K562 (cell line): Measurements from ENCODE around the gene GLE1. TPM values are rescaled to one million over a fixed set of nuclear protein-coding genes. Genes with fewer than 3 reads are reported as not detected.
A peak's percentile ranks its signal among the peaks of the same experiment; 100 is the strongest.

Source experiments
- ARNT ChIP-seq, 2 experiments: fragments of 450-650 bp; IDR thresholded peaks; 2 replicates each; pipeline ENCODE4 v1.6.1; 2016; ENCODE audit warnings: mild to moderate bottlenecking in 1 of 2
- ETV6 ChIP-seq, 3 experiments: fragments of 150-350 bp in 1 of 3; sonication (generic) in 1 of 3; formaldehyde crosslinking in 1 of 3; IDR thresholded peaks; 2 replicates each; pipeline versions ENCODE4 v1.6.1 to v1.8.0; 2014 to 2022; ENCODE audit warnings: borderline replicate concordance in 2 of 3, low read depth in 2 of 3, antibody characterized with exemption in 1 of 3, low read length in 1 of 3, mild to moderate bottlenecking in 1 of 3, missing genetic modification reagents in 1 of 3
- FOXP4 ChIP-seq: sonication (generic); formaldehyde crosslinking; IDR thresholded peaks from 2 replicates; pipeline ENCODE4 v1.8.0; 2022; ENCODE audit warnings: mild to moderate bottlenecking, missing genetic modification reagents, borderline replicate concordance
- MBD2 ChIP-seq: sonication (generic); IDR thresholded peaks from 2 replicates; pipeline ENCODE4 v1.6.1; 2016; ENCODE audit warnings: low read depth, borderline replicate concordance
- MNT ChIP-seq, 2 experiments: fragments of 450-650 bp; conservative IDR thresholded peaks; 2 replicates each; pipeline ENCODE4 v1.6.1; 2017; ENCODE audit warnings: mild to moderate bottlenecking in 2 of 2, moderate library complexity in 2 of 2
- NFATC3 ChIP-seq: fragments of 450-650 bp; IDR thresholded peaks from 2 replicates; pipeline ENCODE4 v1.6.1; 2017; ENCODE audit warnings: mild to moderate bottlenecking
- PRPF4 ChIP-seq: fragments of 200-400 bp; formaldehyde crosslinking; IDR thresholded peaks from one replicate; pipeline ENCODE4 v1.6.1; 2017; ENCODE audit warnings: low read length, low read depth, mild to moderate bottlenecking; ENCODE audit not compliant: insufficient read depth, poor library complexity, severe bottlenecking
- RBM17 ChIP-seq: fragments of 200-400 bp; formaldehyde crosslinking; IDR thresholded peaks from 2 replicates; pipeline ENCODE4 v1.6.1; 2017; ENCODE audit warnings: low read depth, mild to moderate bottlenecking, low read length, borderline replicate concordance
- SAP30 ChIP-seq: fragments of 200-600 bp; sonication (generic); IDR thresholded peaks from 2 replicates; pipeline ENCODE4 v1.6.1; 2012; ENCODE audit warnings: borderline replicate concordance, low read depth, mild to moderate bottlenecking, moderate library complexity, low read length, control low read depth, inconsistent platforms; ENCODE audit not compliant: insufficient read depth, poor library complexity, severe bottlenecking
- SP2 ChIP-seq: IDR thresholded peaks from 2 replicates; pipeline ENCODE4 v1.6.1; 2011; ENCODE audit warnings: mild to moderate bottlenecking, low read depth, low read length, moderate library complexity; ENCODE audit not compliant: poor library complexity, severe bottlenecking; ENCODE audit errors: extremely low read depth
- TEAD1 ChIP-seq, 2 experiments: fragments of 450-650 bp in 1 of 2; sonication (generic) in 1 of 2; formaldehyde crosslinking; IDR thresholded peaks; 2 replicates each; pipeline versions ENCODE4 v1.4.0 to v1.8.0; 2020 to 2022; ENCODE audit warnings: mild to moderate bottlenecking in 2 of 2, missing genetic modification reagents in 1 of 2
- ZBED1 ChIP-seq: IDR thresholded peaks from 2 replicates; pipeline ENCODE4 v1.6.1; 2014
- ZBTB17 ChIP-seq: fragments of 450-650 bp; formaldehyde crosslinking; IDR thresholded peaks from 2 replicates; pipeline ENCODE4 v1.4.0; 2020; ENCODE audit warnings: mild to moderate bottlenecking
- polyA plus RNA-seq, 8 experiments: library from polyadenylated mRNA; depleted of rRNA in 4 of 8; stranded (reverse) in 5 of 8; unstranded in 3 of 8; fragments of >200 nt; fragmentation: Nextera tagmentation in 2 of 8; fragmentation: Illumina TruSeq in 1 of 8; extraction: Ambion mirVana in 2 of 8; extraction: Trizol in 1 of 8; gene quantifications; 2 replicates each; pipeline versions ENCODE4 v1.2.1 to v1.2.3, GENCODE V29; 2011 to 2014; ENCODE audit warnings: inconsistent platforms in 1 of 8, missing spikeins in 1 of 8
- total RNA-seq, 7 experiments: library from RNA; depleted of rRNA in 6 of 7; stranded (reverse); fragments of >200 nt in 6 of 7; fragmentation: Illumina TruSeq in 2 of 7; extraction: Trizol in 2 of 7; gene quantifications; 2 replicates each; pipeline versions ENCODE4 v1.2.1 to v1.2.3, GENCODE V29; 2011 to 2021; ENCODE audit warnings: low replicate concordance in 1 of 7
- TF ChIP-seq, protein P1 (sequence below): fragments of 450-650 bp; IDR thresholded peaks from 2 replicates; pipeline ENCODE4 v1.7.1; 2018; ENCODE audit warnings: mild to moderate bottlenecking, low read depth; ENCODE audit not compliant: partially characterized antibody
- TF ChIP-seq, protein P2 (sequence below), 2 experiments: fragments of 150-350 bp in 1 of 2; IDR thresholded peaks; 2 replicates each; pipeline ENCODE4 v1.6.1; 2012 to 2016; ENCODE audit warnings: low read depth in 2 of 2, low read length in 2 of 2, mild to moderate bottlenecking in 1 of 2, moderate library complexity in 1 of 2

The GLE1 gene
- total and polyA plus RNA-seq, 9 of the 15 experiments (the other 6 are each of a cell fraction or from before 2014, with no cell fraction given) = 15.9 to 44.8 (median 37.6) TPM

DNA sequence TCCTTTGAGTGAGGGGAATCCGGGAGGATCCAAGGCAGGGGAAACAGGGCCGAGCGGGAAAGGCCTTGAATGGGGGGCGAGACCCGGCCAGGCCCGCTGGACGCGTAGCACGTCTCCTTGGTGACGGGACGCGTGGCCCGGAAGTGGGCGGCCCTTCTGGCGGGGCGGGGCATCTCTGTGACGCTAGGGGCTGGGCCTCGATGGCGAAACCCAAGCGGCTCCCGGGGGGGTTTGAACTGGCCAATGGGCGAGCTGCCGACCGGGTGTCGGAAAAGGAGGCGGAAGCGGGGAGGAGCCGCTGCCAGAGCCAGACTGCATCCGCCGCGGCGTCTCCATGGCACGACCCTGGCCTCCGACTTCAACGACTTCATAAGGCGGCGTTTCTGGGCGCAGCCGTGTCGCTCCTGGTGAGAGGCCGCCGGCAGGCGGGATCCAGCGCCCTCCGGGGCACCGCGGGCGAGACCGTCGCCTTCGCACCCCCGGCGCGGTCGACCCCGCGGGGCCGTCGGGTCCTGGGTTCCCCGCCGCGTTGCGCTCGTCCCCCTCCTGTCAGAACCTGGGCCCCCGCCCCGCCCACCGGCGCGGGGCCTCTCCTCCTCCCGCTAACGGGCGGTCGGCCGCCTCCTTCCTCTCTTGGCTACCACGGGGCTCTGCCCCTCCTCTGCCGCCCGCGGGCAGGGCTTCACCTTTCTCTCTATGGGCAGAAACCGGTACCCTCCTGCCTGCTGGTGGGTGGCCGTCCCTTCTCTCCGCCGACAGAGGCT, 48.5 kb upstream of the GLE1 start, which contains the start of gene ODF2 (continued):
- TF ChIP-seq, protein P1, sequence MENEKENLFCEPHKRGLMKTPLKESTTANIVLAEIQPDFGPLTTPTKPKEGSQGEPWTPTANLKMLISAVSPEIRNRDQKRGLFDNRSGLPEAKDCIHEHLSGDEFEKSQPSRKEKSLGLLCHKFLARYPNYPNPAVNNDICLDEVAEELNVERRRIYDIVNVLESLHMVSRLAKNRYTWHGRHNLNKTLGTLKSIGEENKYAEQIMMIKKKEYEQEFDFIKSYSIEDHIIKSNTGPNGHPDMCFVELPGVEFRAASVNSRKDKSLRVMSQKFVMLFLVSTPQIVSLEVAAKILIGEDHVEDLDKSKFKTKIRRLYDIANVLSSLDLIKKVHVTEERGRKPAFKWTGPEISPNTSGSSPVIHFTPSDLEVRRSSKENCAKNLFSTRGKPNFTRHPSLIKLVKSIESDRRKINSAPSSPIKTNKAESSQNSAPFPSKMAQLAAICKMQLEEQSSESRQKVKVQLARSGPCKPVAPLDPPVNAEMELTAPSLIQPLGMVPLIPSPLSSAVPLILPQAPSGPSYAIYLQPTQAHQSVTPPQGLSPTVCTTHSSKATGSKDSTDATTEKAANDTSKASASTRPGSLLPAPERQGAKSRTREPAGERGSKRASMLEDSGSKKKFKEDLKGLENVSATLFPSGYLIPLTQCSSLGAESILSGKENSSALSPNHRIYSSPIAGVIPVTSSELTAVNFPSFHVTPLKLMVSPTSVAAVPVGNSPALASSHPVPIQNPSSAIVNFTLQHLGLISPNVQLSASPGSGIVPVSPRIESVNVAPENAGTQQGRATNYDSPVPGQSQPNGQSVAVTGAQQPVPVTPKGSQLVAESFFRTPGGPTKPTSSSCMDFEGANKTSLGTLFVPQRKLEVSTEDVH = no peak
- TF ChIP-seq ZBED1 = no peak
- TF ChIP-seq NFATC3 = no peak
- TF ChIP-seq SAP30 = peak; percentile 99
- no peak for TF ChIP-seq ETV6 (IDR thresholded peaks at IDR 0.05; ENCODE audit: borderline replicate concordance in 1 of 2, low read depth in 2 of 2, low read length in 1 of 2)
- no peak for TF ChIP-seq ETV6 (CRISPR knock-in tag; IDR thresholded peaks at IDR 0.05; ENCODE audit: borderline replicate concordance)
- TF ChIP-seq PRPF4 = no peak
- TF ChIP-seq, protein P2, sequence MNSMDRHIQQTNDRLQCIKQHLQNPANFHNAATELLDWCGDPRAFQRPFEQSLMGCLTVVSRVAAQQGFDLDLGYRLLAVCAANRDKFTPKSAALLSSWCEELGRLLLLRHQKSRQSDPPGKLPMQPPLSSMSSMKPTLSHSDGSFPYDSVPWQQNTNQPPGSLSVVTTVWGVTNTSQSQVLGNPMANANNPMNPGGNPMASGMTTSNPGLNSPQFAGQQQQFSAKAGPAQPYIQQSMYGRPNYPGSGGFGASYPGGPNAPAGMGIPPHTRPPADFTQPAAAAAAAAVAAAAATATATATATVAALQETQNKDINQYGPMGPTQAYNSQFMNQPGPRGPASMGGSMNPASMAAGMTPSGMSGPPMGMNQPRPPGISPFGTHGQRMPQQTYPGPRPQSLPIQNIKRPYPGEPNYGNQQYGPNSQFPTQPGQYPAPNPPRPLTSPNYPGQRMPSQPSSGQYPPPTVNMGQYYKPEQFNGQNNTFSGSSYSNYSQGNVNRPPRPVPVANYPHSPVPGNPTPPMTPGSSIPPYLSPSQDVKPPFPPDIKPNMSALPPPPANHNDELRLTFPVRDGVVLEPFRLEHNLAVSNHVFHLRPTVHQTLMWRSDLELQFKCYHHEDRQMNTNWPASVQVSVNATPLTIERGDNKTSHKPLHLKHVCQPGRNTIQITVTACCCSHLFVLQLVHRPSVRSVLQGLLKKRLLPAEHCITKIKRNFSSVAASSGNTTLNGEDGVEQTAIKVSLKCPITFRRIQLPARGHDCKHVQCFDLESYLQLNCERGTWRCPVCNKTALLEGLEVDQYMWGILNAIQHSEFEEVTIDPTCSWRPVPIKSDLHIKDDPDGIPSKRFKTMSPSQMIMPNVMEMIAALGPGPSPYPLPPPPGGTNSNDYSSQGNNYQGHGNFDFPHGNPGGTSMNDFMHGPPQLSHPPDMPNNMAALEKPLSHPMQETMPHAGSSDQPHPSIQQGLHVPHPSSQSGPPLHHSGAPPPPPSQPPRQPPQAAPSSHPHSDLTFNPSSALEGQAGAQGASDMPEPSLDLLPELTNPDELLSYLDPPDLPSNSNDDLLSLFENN (IDR thresholded peaks at IDR 0.05; ENCODE audit: low read depth in 2 of 2, low read length in 2 of 2) = no peak
- no peak for TF ChIP-seq SP2
- TF ChIP-seq TEAD1 (CRISPR knock-in tag; IDR thresholded peaks at IDR 0.05) = peak in 1 of 2 experiments; percentile 64; a peak in 1 of 4 replicates
- no peak for TF ChIP-seq ARNT (IDR thresholded peaks at IDR 0.05)
- no peak for TF ChIP-seq RBM17
- peak; percentile 23; the same call in 1 of the 2 replicates for TF ChIP-seq MBD2
- TF ChIP-seq MNT (conservative IDR thresholded peaks at IDR 0.05) = peak; percentile 98 to 99
- TF ChIP-seq ZBTB17 (CRISPR knock-in tag) = no peak
- no peak; the same call in 1 of the 2 replicates for TF ChIP-seq FOXP4 (CRISPR knock-in tag)
